Measurements from ENCODE around the gene SWAP70. TPM values are rescaled to one million over a fixed set of nuclear protein-coding genes. Genes with fewer than 3 reads are reported as not detected.

SWAP70 gene
- total and polyA plus RNA-seq, 10 of the 15 experiments (the other 5 are each of a cell fraction or from before 2014, with no cell fraction given) = 20.6 to 62.4 (median 41.7) TPM

DNA sequence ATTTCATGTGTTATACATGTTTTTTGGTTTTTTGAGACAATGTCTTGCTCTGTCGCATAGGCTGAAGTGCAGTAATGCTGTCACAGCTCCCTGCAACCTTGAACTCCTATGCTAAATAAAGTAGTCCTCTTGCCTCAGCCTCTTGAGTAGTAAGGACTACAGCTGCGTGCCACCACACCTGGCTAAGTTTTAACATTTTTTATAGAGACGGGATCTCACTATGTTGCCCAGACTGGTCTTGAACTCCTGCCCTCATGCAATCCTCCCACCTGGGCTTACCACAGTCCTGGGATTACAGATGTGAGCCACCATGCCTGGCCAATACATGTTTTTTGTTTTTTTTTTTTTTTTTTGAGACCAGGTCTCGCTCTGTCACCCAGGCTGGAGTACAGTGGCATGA lies 33.9 kb downstream of the SWAP70 start:
- H3K27ac ChIP-seq (ENCODE audit: control insufficient read depth, insufficient read depth) = no peak overlapping the region

More for the DNA sequence above, 33.9 kb downstream of the SWAP70 start:
- ChIA-PET SMC1A (ENCODE audit: uncharacterized antibody, unreplicated experiment) (interaction anchor here (0.6 to 1.2 kb wide), 2 partner anchors 8 to 275 kb away, joined by 3 read pairs; no protein-coding TSS in a partner anchor), RAD21 (ENCODE audit: unreplicated experiment) (interaction anchor here (0.7 to 0.9 kb wide), 2 partner anchors 9 to 74 kb away, joined by 3 to 5 read pairs; no protein-coding TSS in a partner anchor), CTCF (no interaction called here), POLR2A (interaction anchor here (0.7 to 1.0 kb wide), 2 partner anchors 9 to 554 kb away, joined by 3 to 4 read pairs; no protein-coding TSS in a partner anchor)
- DNase-seq (ENCODE audit: low read depth, low spot score) = no peak
- no peak for FAIRE-seq
- intact Hi-C loops (cut with micrococcal nuclease; ENCODE audit: unreplicated experiment) (no loop called here), in situ Hi-C loops (cut with MboI) (no loop called here)
- no TSS peak for BruUV-seq (replicated peaks)
- Histone ChIP-seq H3K9me3 (replicated peaks; ENCODE audit: control insufficient read depth, insufficient read depth, low read length) (no peaks in the 10 kb centered on the region; the same call in 1 of the 3 replicates), H2AFZ (ENCODE audit: control insufficient read depth, low read depth, low read length) (no peak overlapping the region), H4K20me1 (ENCODE audit: control insufficient read depth, insufficient read depth) (no peaks in the 10 kb centered on the region), H3K36me3 (ENCODE audit: control insufficient read depth in 2 of 2, insufficient read depth in 2 of 2, low read length in 1 of 2) (peaks cover 0 to 16% of the 10 kb centered on the region in 2 experiments; a peak in 3 of 4 replicates), H3K4me3 (no peak overlapping the region), H3K4me1 (ENCODE audit: control insufficient read depth, insufficient read depth, low read length) (peaks cover 29% of the 10 kb centered on the region), H3K9ac (ENCODE audit: control insufficient read depth, insufficient read depth, low read length) (no peak overlapping the region), H3K79me2 (ENCODE audit: control insufficient read depth, insufficient read depth, low read length) (peaks cover 36% of the 10 kb centered on the region), H3K4me2 (ENCODE audit: control insufficient read depth, insufficient read depth) (no peak overlapping the region), H3K27me3 (replicated peaks in 1 of 2; ENCODE audit: control insufficient read depth in 2 of 2, insufficient read depth in 2 of 2, low read length in 1 of 2) (no peaks in the 10 kb centered on the region)
- 35% methylated on average over 4 of the region's 4 CpGs for WGBS (ENCODE audit: insufficient coverage, insufficient replicate concordance, low lambda C conversion rate, missing lambda C conversion rate)
- TF ChIP-seq TCF3 (IDR thresholded peaks at IDR 0.05; ENCODE audit: borderline replicate concordance, insufficient read depth, low read depth, low read length) = 0 out of 2 replicates have a peak, but pooled peaks have one; percentile 8
- TF ChIP-seq MEF2A (IDR thresholded peaks at IDR 0.05; ENCODE audit: insufficient read depth, low read depth, low read length) = 0 out of 2 replicates have a peak, but pooled peaks have one; percentile 5
- no peak for TF ChIP-seq ZSCAN29 (IDR thresholded peaks at IDR 0.05)
- TF ChIP-seq, protein P1, sequence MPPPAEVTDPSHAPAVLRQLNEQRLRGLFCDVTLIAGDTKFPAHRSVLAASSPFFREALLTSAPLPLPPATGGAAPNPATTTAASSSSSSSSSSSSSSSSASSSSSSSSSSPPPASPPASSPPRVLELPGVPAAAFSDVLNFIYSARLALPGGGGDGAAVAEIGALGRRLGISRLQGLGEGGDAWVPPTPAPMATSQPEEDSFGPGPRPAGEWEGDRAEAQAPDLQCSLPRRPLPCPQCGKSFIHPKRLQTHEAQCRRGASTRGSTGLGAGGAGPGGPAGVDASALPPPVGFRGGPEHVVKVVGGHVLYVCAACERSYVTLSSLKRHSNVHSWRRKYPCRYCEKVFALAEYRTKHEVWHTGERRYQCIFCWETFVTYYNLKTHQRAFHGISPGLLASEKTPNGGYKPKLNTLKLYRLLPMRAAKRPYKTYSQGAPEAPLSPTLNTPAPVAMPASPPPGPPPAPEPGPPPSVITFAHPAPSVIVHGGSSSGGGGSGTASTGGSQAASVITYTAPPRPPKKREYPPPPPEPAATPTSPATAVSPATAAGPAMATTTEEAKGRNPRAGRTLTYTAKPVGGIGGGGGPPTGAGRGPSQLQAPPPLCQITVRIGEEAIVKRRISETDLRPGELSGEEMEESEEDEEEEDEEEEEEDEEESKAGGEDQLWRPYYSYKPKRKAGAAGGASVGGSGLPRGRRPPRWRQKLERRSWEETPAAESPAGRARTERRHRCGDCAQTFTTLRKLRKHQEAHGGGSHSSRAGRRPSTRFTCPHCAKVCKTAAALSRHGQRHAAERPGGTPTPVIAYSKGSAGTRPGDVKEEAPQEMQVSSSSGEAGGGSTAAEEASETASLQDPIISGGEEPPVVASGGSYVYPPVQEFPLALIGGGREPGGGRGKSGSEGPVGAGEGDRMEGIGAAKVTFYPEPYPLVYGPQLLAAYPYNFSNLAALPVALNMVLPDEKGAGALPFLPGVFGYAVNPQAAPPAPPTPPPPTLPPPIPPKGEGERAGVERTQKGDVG (CRISPR knock-in tag; IDR thresholded peaks at IDR 0.05) = no peak
- peak; percentile 17 for ATAC-seq

Data from GM12878 (cell line).